K562 treated with DMSO at 1 percent for 12 hours (cell line): ENCODE results near the gene EGLN1. TPM values are rescaled to one million over a fixed set of nuclear protein-coding genes. Genes with fewer than 3 reads are reported as not detected.

Experiments
- total RNA-seq: library from RNA; unstranded; fragments of 300-600 nt; gene quantifications from 2 replicates; pipeline ENCODE4 v1.2.3, GENCODE V29; 2022; ENCODE audit not compliant: insufficient read depth

Gene EGLN1
- total RNA-seq: 11.1 and 26.5 TPM in 2 replicates

DNA sequence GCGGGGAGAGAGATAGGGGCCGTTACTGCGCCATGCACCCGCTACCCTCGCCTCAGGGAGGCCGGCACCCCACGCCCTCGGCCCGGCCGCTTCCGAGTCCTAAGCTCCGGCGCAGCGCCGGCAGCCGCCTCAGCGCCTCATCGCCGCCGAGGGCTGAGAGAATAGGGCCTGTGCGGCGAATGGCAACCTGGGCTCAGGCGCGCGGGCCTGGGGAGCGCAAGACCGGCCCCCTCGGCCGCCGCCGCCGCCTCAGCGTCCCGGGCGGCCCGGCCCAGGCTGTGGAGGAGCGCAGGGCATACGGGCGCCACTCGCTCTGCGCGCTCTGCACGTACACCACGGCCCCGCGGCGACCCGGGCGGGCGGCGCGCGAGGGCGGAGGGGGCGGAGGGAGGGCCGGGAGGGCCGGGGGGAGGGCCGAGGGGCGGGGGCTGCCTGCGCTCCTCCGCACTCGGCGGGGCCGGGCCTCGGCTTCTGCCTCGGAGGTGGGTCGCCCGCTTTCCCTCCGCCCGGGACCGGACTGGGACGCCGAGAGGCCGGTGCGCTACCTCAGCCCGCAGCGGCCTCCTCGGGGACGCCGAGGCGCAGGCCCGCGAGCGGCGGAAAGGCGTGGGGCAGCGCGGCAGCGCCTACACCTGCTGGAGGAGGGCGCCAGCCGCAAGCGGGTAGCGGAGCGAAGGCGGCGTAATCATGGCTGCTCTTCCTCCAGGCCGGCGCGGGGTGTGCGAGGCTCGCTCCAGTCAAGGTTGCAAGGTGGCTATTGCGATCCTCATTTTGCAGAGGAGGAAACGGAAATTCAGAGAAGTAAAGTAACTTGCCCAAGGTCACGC, at the start of gene EGLN1:
EGLN1 (minus strand) TSS at position 317 of the 827 bp plus-strand sequence. CDS start 399 bp downstream, outside the sequence.

GRCh38 chr1:231338270-231339128, 83.6 kb downstream of the EGLN1 start, which contains the start of gene SPRTN:
TSS of gene SPRTN (plus strand) at chr1:231338293. CDS start at chr1:231338384, 91 bp downstream.

GRCh38 chr1:231337472-231338269, 84.4 kb downstream of the EGLN1 start, which contains the start of gene EXOC8:
TSS of gene EXOC8 (minus strand) at chr1:231337852. CDS start at chr1:231337745, 107 bp downstream.

Other genes with a start within 250 kb of the EGLN1 start
- gene GNPAT, start 181.1 kb downstream of the EGLN1 start, total RNA-seq: 35.7 and 61.9 TPM in 2 replicates
- 3.2 and 13.2 TPM in 2 replicates for gene EXOC8, start 84.4 kb downstream of the EGLN1 start, total RNA-seq
- gene SPRTN, start 84.0 kb downstream of the EGLN1 start, total RNA-seq: 6.0 and 14.6 TPM in 2 replicates
- gene TSNAX, start 106.4 kb upstream of the EGLN1 start, total RNA-seq: 16.8 and 43.5 TPM in 2 replicates
- 0.25 TPM in 1 of 2 replicates, not detected in the other for gene DISC1, start 204.5 kb upstream of the EGLN1 start, total RNA-seq